PFSK-1 (cell line): ENCODE results near the gene CD200.

Source experiments
- POLR2AphosphoS5 ChIP-seq: IDR thresholded peaks from 2 replicates; pipeline ENCODE4 v1.6.1; 2012; ENCODE audit warnings: low read depth, mild to moderate bottlenecking, control low read depth, low read length, moderate library complexity
- REST ChIP-seq, 2 experiments: IDR thresholded peaks; 2 replicates each; pipeline versions ENCODE4 v1.6.1 to v1.8.0; 2011 to 2012; ENCODE audit warnings: low read depth in 2 of 2, low read length in 2 of 2, control low read depth in 1 of 2, inconsistent platforms in 1 of 2, mild to moderate bottlenecking in 1 of 2, moderate library complexity in 1 of 2; ENCODE audit not compliant: insufficient read depth in 1 of 2
- SIN3A ChIP-seq: IDR thresholded peaks from 2 replicates; pipeline ENCODE4 v1.6.1; 2012; ENCODE audit warnings: mild to moderate bottlenecking, low read length, moderate library complexity, borderline replicate concordance; ENCODE audit not compliant: insufficient read depth
- TAF1 ChIP-seq: IDR thresholded peaks from 2 replicates; pipeline ENCODE4 v1.6.1; 2012; ENCODE audit warnings: low read length, control low read depth, borderline replicate concordance; ENCODE audit not compliant: insufficient read depth

GRCh38 chr3:112341386-112341785 lies 8.4 kb downstream of the CD200 start:
- TF ChIP-seq POLR2AphosphoS5 (no peak), TAF1 (no peak), SIN3A (no peak), REST (IDR thresholded peaks at IDR 0.05; ENCODE audit: insufficient read depth in 1 of 2, low read depth in 2 of 2, low read length in 2 of 2) (no peak)
